ENCODE data around the gene STAP1.
"Not testable (repeated sequence)": the region's sequence is repeated elsewhere in the genome, so short reads cannot be mapped to it uniquely, and the experiment has no call there.

The STAP1 gene

GRCh38 chr4:67616478-67616877, 58.0 kb downstream of the STAP1 start:
- Histone ChIP-seq H3K36me3 (ENCODE audit: control insufficient read depth, insufficient read depth, low read length) (peaks cover 58% of the 10 kb centered on the region), H3K9ac (ENCODE audit: low read depth, low read length) (no peak overlapping the region), H3K27ac (ENCODE audit: low read depth, low read length) (no peak overlapping the region), H3K4me1 (ENCODE audit: control insufficient read depth, insufficient read depth, low read length) (no peaks in the 10 kb centered on the region), H3K27me3 (ENCODE audit: control insufficient read depth, insufficient read depth, low read length) (no peaks in the 10 kb centered on the region), H3K4me3 (ENCODE audit: low read depth, low read length) (no peak overlapping the region), H3K9me3 (ENCODE audit: control insufficient read depth, insufficient read depth, low read length) (no peaks in the 10 kb centered on the region)

- H3K36me3 ChIP-seq (ENCODE audit: control insufficient read depth, insufficient read depth, low read length): peaks cover 92% of the 10 kb centered on the region
- H3K4me3 ChIP-seq (ENCODE audit: low read depth, low read length): no peak overlapping the region
- H3K27ac ChIP-seq (ENCODE audit: low read depth, low read length): no peak overlapping the region
- H3K9ac ChIP-seq (ENCODE audit: low read depth, low read length): no peak overlapping the region
- no peaks in the 10 kb centered on the region for H3K27me3 ChIP-seq (ENCODE audit: control insufficient read depth, insufficient read depth, low read length)
- no peaks in the 10 kb centered on the region for H3K9me3 ChIP-seq (ENCODE audit: control insufficient read depth, insufficient read depth, low read length)
- H3K4me1 ChIP-seq (ENCODE audit: control insufficient read depth, insufficient read depth, low read length): peaks cover 11% of the 10 kb centered on the region
Measured at GRCh38 chr4:67624939-67625338, 66.4 kb downstream of the STAP1 start.

DNA sequence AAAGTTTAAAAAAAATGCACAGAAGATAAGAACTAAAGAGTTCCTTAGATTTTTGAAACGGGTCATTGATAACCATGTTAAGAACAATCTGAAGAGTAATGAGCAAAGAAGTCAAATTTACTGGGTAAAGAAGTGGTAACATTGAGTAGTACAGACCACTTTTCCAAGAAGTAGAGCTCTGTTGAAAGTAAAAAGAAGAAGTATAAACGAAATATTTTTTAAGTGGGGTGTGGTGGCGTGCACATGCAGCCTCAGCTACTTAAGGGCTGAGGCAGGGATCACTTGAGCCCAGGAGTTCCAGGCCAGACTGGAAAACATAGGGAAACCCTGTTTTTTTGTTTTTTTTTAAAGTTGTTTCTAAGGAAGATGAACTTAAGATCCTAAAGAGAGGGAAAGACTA, 74.0 kb downstream of the STAP1 start:
- Histone ChIP-seq H3K36me3 (ENCODE audit: control insufficient read depth, insufficient read depth, low read length) (peaks cover 75% of the 10 kb centered on the region), H3K27ac (ENCODE audit: low read depth, low read length) (no peak overlapping the region), H3K27me3 (ENCODE audit: control insufficient read depth, insufficient read depth, low read length) (no peaks in the 10 kb centered on the region)

DNA sequence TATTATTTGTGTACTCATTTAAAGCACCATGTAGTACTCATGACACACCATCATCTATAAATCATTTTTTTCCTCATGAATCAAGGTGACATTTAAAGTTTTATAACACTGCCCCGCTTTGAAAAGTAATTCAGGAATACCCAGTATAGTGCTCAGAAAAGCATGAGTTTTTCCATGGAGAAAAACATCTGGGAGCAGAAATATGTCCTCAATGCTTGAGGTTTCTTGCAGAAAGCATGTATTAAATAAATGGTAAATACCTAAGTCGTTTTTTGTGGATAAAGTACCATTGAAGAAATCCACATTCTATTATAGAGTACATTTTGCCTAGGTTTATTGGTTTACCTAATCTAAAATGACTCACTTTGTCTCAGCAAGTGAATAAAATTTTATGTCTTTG, 76.2 kb downstream of the STAP1 start:
- Histone ChIP-seq H3K9ac (ENCODE audit: low read depth, low read length) (no peak overlapping the region), H3K27ac (ENCODE audit: low read depth, low read length) (no peak overlapping the region), H3K4me1 (ENCODE audit: control insufficient read depth, insufficient read depth, low read length) (no peaks in the 10 kb centered on the region), H3K9me3 (ENCODE audit: control insufficient read depth, insufficient read depth, low read length) (peaks cover 8% of the 10 kb centered on the region; the same call in 1 of the 2 replicates), H3K4me3 (ENCODE audit: low read depth, low read length) (no peak overlapping the region), H3K36me3 (ENCODE audit: control insufficient read depth, insufficient read depth, low read length) (peaks cover 75% of the 10 kb centered on the region), H3K27me3 (ENCODE audit: control insufficient read depth, insufficient read depth, low read length) (no peaks in the 10 kb centered on the region)

More for the DNA sequence above, 74.0 kb downstream of the STAP1 start:
- no peaks in the 10 kb centered on the region for H3K9me3 ChIP-seq (ENCODE audit: control insufficient read depth, insufficient read depth, low read length)
- H3K9ac ChIP-seq (ENCODE audit: low read depth, low read length): no peak overlapping the region
- no peaks in the 10 kb centered on the region for H3K4me1 ChIP-seq (ENCODE audit: control insufficient read depth, insufficient read depth, low read length)
- H3K4me3 ChIP-seq (ENCODE audit: low read depth, low read length): no peak overlapping the region

DNA sequence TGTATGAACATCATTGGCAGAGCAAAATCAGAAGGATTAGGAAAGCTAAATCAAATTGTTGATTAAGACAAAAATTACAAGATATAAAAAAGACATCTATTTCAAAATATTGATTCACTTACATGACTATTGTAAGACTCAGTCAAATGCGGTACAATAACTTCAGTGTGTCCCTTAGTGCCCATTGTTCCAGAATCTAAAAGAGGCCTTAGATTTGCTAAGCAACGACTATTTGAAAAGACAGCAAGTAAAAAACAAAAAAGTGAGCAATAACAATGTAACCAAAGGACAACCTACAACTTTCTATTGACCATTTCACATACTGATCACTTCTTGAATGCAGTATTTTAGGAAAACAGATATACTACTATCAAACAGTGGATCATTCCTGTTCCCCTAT, 76.8 kb downstream of the STAP1 start:
- Histone ChIP-seq H3K4me3 (ENCODE audit: low read depth, low read length) (no peak overlapping the region), H3K36me3 (ENCODE audit: control insufficient read depth, insufficient read depth, low read length) (peaks cover 75% of the 10 kb centered on the region), H3K27me3 (ENCODE audit: control insufficient read depth, insufficient read depth, low read length) (no peaks in the 10 kb centered on the region), H3K4me1 (ENCODE audit: control insufficient read depth, insufficient read depth, low read length) (no peaks in the 10 kb centered on the region), H3K27ac (ENCODE audit: low read depth, low read length) (no peak overlapping the region), H3K9ac (ENCODE audit: low read depth, low read length) (no peak overlapping the region), H3K9me3 (ENCODE audit: control insufficient read depth, insufficient read depth, low read length) (peaks cover 8% of the 10 kb centered on the region; the same call in 1 of the 2 replicates)

DNA sequence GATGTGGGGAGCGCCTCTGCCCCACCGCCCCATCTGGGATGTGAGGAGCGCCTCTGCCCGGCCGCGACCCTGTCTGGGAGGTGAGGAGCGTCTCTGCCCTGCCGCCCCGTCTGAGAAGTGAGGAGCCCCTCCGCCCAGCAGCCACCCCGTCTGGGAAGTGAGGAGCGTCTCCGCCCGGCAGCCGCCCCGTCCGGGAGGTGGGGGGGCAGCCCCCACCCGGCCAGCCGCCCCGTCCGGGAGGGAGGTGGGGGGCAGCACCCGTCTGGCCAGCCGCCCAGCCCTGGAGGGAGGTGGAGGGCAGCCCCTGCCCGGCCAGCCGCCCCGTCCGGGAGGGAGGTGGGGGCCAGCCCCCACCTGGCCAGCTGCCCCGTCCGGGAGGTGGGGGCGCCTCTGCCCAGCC, 78.5 kb downstream of the STAP1 start:
- not testable (repeated sequence) for H3K4me3 ChIP-seq (ENCODE audit: low read depth, low read length); H3K9ac ChIP-seq (ENCODE audit: low read depth, low read length); H3K27ac ChIP-seq (ENCODE audit: low read depth, low read length); H3K4me1 ChIP-seq (ENCODE audit: control insufficient read depth, insufficient read depth, low read length); H3K9me3 ChIP-seq (ENCODE audit: control insufficient read depth, insufficient read depth, low read length); H3K27me3 ChIP-seq (ENCODE audit: control insufficient read depth, insufficient read depth, low read length)
- peaks cover 75% of the 10 kb centered on the region for H3K36me3 ChIP-seq (ENCODE audit: control insufficient read depth, insufficient read depth, low read length)

- Histone ChIP-seq H3K36me3 (ENCODE audit: control insufficient read depth, insufficient read depth, low read length) (peaks cover 69% of the 10 kb centered on the region), H3K4me1 (ENCODE audit: control insufficient read depth, insufficient read depth, low read length) (no peaks in the 10 kb centered on the region), H3K9me3 (ENCODE audit: control insufficient read depth, insufficient read depth, low read length) (peaks cover 8% of the 10 kb centered on the region; the same call in 1 of the 2 replicates), H3K4me3 (ENCODE audit: low read depth, low read length) (no peak overlapping the region), H3K9ac (ENCODE audit: low read depth, low read length) (no peak overlapping the region), H3K27ac (ENCODE audit: low read depth, low read length) (no peak overlapping the region), H3K27me3 (ENCODE audit: control insufficient read depth, insufficient read depth, low read length) (no peaks in the 10 kb centered on the region)
Measured at GRCh38 chr4:67638136-67638535, 79.6 kb downstream of the STAP1 start.

DNA sequence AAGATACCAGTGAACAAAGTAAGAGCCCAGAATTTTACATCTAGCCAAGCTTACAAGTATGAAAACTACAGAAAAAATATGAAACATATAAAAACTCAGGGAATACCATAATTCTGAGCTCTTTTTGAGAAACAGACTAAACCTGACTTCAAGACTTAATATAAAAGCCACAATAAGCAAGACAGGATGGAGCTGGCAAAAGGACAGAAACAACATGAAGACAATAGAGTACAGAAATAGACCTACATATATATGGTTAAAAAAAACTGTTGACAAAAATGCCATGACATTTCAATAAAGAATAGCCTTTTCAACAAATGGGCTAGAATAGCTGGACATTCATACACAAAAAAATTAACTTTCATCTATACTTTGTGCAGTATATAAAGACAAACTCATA, 93.0 kb downstream of the STAP1 start:
- Histone ChIP-seq H3K9ac (ENCODE audit: low read depth, low read length) (no peak overlapping the region), H3K4me3 (ENCODE audit: low read depth, low read length) (no peak overlapping the region), H3K27ac (ENCODE audit: low read depth, low read length) (no peak overlapping the region), H3K27me3 (ENCODE audit: control insufficient read depth, insufficient read depth, low read length) (no peaks in the 10 kb centered on the region), H3K4me1 (ENCODE audit: control insufficient read depth, insufficient read depth, low read length) (no peaks in the 10 kb centered on the region), H3K9me3 (ENCODE audit: control insufficient read depth, insufficient read depth, low read length) (no peaks in the 10 kb centered on the region), H3K36me3 (ENCODE audit: control insufficient read depth, insufficient read depth, low read length) (peaks cover 39% of the 10 kb centered on the region)

Data from HUES48 (cell line).